Liver (tissue), 3 donors: ENCODE measurements around the gene BRI3BP.
"Not testable (repeated sequence)": the region's sequence is repeated elsewhere in the genome, so short reads cannot be mapped to it uniquely, and the experiment has no call there.

Experiments used
- CTCF ChIP-seq: fragments of 150-350 bp; IDR thresholded peaks from 2 replicates; pipeline ENCODE4 v1.5.1; 2017; ENCODE audit warnings: improper control_type of control experiment, low read depth, low read length; ENCODE audit not compliant: missing input control
- JUND ChIP-seq, 2 donors: IDR thresholded peaks; 2 replicates each; pipeline ENCODE4 v1.6.1; 2016; ENCODE audit warnings: antibody characterized with exemption in 2 of 2
- donor health status: healthy.
- donor health status: healthy.

GRCh38 chr12:125063522-125063921 lies 70.1 kb downstream of the BRI3BP start:
- not testable (repeated sequence) for TF ChIP-seq CTCF; JUND (IDR thresholded peaks at IDR 0.05)
